ENCODE data around the gene RNF144A.

The RNF144A gene

GRCh38 chr2:6947929-6948676 lies 30.9 kb downstream of the RNF144A start:
- DNase-seq (ENCODE audit: low read depth) = no peak

DNA sequence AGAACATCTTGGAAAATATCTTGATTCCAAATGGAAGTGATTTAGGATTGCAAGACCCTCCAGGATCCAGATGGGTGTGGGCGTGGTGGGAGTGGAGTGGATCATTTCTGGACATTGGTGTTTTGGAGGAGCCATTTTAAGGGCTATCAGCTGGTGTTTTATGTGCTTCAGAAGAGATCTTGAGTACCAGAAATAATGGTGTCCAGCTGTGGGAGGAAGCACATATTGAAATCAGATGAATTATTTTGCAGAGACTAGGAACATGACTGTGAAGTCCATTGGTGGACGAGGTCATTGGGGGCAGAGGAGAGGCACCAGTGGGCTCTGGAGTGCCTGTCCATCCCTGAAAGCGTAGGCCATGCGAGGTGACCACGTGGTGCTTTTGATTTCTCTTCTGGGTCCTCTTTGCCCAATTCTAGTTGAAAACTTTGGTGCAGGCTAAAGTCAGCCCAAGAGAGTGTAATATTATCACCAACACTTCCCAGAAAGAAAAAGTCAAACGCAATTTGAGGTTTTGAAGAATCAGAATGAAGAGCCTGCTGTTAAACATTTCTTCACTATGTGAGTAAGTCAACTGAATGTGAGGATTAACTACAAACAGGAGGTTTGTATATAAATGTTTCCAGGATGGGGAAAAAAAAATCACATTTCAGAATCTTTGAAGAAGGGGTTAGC lies 31.6 kb downstream of the RNF144A start:
- no peak for DNase-seq (ENCODE audit: low read depth)

- DNase-seq (ENCODE audit: low read depth) = no peak
These were observed 33.8 kb downstream of the RNF144A start for GRCh38 chr2:6951046-6951445.

- no peak for DNase-seq (ENCODE audit: low read depth)
These were observed 34.9 kb downstream of the RNF144A start for GRCh38 chr2:6952101-6952500.

DNA sequence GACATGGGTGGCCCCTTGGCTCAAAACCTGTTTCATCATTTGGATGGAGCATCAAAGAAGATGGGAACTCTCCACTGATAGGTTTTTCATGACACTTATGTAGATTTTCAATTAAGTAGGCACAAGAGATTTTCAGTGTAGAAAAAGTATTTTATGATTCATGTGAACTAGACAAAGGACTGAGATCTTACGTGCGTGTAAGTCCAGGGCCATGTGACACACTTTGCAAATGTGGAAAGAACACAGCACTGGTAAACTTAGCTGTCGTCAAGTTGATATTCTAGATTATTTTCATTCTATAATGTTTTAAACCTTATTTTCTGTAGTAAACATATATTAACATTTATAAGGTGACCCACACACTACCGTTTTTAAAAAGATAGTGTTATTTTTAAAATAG lies 37.4 kb downstream of the RNF144A start:
- no peak for DNase-seq (ENCODE audit: low read depth)

DNA sequence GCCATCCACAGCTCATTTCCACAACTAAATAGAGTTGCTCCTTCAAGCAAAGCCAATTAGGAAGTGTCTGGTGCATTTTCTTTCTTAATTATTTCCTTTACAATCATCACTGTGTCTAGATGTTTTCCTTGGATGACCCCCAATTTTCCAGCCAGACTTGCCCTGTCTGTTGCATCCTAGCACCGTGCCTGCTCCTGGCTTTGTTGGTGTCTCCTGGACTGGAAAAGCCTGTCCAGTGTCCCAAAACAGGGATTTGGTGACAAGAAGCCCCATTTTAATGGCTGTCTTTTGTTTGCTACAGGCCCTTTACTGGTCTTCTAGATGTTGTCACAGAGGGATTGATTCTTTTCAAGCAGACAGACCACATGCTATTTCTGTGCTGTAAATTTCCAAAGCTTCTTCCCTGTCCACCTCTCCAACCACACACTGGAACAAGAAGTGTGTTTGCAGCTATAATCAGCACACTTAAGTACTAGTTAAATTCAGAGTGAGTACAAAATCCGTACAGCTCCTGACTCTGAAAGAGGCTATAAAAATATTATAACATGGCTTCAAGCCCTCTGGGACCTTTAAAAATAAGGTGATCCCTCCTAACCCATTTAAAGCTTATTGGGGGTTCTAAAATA lies 38.4 kb downstream of the RNF144A start:
- DNase-seq (ENCODE audit: low read depth) = no peak

DNA sequence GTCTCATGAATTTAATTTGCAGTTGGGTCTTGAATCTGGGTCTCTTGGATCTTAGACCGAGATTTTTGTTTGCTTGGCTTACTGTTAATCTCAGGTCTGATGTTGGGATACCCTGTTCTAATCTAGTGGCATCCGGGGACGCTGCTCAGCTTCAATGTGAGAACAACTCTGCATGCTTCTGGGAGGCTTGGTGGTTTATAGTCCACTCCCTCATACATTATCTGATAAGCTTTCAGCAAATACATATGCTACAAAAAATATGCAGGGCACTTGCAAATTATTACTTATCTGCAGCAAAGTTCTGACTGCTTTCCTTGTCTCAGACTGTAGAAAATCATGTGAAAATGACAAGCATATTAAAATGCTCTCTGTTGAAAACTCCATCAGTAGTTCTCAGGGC lies 39.4 kb downstream of the RNF144A start:
- DNase-seq (ENCODE audit: low read depth) = no peak

DNA sequence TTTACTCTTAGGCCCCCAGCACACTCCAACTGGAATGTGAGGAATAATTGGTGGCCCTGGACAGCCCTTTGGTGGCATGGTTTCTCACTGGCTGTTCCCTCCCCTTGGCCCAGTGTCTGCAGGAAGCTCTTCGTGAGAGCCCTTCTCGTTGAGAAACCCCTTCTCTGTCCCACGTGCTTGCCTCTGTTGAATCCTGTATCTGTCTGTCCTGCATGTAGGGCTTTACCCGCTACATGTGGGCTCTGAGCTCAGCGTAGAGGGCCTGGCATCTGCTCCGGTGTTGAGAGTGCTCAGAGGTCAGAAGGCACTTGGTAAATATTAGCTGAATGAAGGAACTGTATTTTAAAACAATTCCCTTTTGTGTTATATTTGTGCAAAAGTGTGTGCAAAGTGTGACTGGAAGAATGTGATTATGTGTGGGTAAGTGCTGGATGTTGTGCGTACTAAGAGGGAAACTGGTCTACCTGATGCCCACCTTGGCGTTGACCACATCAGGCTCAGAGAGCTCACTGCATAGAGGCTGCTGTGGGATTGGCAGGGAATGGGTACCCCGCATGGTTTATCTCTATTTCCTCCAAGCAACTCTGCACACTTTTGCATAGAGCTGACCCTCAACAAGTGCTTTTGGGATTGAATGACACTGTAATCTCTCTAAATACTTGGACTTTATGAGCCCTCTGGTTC lies 40.0 kb downstream of the RNF144A start:
- no peak for DNase-seq (ENCODE audit: low read depth)

DNA sequence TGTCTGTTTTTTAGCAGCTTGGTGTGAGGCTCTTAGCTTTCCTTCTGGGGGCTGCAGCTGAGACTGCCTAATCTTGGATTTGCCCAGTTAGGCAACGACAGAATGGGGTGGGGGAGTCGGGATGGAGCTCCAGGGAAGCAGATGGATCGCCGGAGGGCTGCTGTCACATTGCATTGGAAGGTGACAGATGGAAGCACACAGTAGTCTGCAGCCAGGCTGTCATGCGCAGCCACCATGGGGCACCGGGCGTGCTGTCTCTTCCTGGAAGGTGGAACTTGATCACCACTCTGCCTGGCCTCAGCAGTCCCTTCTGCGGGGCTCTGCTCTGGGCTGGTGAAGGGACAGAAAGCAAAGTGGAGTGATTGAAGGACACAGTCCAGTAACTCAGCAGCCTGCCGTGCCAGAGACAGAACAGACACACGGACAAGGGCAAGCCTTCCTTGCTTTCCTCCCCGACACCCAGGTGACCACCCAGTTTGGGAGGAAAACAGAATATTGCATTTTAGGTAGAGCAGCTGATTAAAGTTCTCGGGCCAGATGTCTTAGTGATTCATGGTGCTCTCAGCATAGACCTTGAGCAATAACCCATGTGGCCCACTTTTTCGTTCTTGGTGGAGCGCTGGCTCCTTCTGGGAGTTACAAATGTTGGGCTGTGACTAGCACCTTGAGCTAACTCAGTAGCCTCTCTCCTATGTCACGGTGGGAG lies 40.9 kb downstream of the RNF144A start:
- DNase-seq (ENCODE audit: low read depth) = no peak

- DNase-seq (ENCODE audit: low read depth) = no peak
These were observed 41.5 kb downstream of the RNF144A start for GRCh38 chr2:6958616-6959235.

GRCh38 chr2:6959751-6960150 lies 42.5 kb downstream of the RNF144A start:
- DNase-seq (ENCODE audit: low read depth) = no peak

DNA sequence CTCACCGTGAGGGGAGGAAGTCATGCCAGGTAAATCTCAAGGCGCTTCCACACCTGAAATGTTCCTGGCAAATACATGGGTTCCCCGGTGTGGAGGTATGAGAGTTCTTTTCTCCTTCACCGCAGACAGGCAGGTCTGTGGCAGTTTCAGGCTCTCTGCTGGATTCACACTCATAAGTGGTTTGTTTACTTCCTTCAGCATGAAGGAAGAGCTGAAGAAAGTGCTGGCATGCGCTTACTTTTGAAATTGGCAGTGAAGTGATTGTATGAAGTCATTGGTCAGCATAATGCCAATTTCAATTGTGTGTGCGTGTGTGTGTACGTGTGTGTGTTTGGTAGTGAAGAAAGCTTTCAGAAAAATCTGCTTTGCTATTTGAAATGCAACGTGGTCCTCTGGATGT lies 43.4 kb downstream of the RNF144A start:
- no peak for DNase-seq (ENCODE audit: low read depth)

- no peak for DNase-seq (ENCODE audit: low read depth)
These were observed 46.5 kb downstream of the RNF144A start for GRCh38 chr2:6963727-6964126.

- no peak for DNase-seq (ENCODE audit: low read depth)
These were observed 48.0 kb downstream of the RNF144A start for GRCh38 chr2:6965071-6965795.

- DNase-seq (ENCODE audit: low read depth) = no peak
These were observed 49.3 kb downstream of the RNF144A start for GRCh38 chr2:6966446-6966940.

DNA sequence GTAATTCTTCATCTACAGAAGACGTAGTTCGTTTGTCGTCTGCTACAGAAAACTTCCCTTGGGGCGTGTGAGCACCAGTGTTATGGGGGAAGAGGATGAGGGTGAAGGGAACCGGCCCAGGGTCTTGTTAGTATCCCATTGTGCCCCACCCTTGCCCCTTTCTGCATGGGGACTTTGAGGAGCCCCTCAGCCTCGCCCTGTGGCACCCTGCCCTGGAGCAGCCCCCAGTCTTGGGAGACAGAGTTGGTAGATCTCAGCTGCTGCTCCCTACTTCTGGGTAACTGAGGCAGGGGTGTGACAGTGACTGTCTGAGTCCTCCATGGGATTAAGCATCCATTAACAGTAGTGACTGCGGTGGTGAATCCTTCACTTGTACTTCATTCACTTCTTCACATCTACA lies 50.1 kb downstream of the RNF144A start:
- no peak for DNase-seq (ENCODE audit: low read depth)

DNA sequence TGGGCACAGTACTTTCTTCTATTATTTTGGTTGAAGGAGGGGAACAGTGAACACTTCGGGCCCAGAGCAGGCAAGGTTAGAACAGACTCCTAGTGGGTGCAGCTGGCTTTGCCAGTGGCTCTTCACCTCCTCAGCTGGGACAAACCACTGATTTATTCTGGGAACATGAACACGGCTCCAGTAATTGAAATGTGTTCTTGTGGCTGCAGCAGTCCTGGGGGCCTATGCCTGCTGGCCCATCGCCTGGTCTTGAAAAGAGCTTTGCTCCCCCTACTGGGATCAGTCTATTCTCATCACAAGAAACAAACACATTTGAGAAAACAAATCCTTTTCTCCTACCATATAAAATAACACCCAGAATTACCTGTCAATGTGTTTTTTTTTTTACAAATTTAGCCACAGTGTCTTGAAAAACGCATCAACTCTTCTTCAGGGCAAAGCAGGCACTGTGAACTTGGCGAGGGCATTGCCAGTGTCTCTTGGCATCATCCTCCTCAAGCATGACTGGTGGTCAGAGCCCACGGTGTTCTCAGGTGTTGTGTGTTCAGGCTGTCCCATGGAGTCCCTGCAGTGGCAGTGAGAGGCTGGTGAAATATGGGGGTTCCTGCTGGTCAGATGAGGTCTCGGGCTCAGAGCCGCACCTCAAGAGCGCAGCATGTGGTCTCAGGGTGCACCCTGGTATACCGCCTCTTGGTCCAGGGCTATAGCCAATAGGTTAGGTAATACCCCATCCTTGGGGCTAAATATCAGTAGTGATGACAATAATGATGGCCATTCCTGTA lies 51.3 kb downstream of the RNF144A start:
- DNase-seq (ENCODE audit: low read depth) = no peak

GRCh38 chr2:6970551-6970950 lies 53.3 kb downstream of the RNF144A start:
- DNase-seq (ENCODE audit: low read depth) = no peak

DNA sequence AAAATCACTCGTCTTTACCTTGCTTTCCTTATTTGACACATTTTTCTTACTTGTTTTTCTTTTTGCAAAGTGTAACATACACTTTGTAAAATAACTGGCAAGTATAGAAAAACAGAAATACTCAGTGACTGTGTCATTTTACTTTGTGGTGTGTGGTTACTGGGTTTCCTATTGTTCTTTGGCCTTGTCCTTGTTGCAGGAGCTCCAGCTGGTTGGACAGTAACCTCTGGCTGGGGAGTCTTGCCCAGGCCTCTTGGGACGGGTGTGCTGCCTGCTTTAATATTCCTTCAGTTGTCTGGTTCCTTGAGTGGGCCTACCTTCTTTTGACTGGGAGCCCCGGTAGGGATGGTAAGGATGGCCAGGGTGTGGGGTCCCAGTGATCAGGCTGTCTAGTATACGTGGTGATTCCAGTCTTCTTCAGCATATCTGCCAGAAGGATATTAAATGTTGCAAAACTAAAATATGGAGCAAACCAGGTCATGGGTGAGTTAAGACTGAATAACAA lies 53.8 kb downstream of the RNF144A start:
- no peak for DNase-seq (ENCODE audit: low read depth)

GRCh38 chr2:6971502-6971901 lies 54.3 kb downstream of the RNF144A start:
- DNase-seq (ENCODE audit: low read depth) = no peak
